ENCODE data around the gene TSPAN2. TPM values are rescaled to one million over a fixed set of nuclear protein-coding genes. Genes with fewer than 3 reads are reported as not detected.

The TSPAN2 gene
- total and polyA plus RNA-seq, 9 of the 15 experiments (the other 6 are each of a cell fraction or from before 2014, with no cell fraction given) = not detected

DNA sequence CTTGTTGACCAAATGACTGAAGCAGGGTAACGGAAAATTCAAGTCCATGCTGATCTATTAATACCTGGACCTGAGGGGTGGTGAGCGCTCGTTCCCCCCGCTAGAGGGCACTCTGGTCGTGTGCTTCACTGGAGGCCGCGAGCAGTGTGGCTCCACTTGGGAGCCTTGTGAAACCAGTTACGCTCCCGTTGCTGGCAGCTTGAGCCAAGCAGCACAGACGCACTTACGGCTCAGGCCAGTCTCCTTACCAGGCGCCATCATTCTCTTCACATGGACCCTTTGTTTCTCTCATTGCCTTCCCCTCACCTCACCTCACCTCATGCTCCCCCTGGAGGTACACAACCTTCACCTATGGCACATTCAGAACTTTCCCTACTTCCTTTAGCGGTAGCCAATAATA lies 49.7 kb upstream of the TSPAN2 start (continued):
- TF ChIP-seq NRF1 (conservative IDR thresholded peaks at IDR 0.05 in 1 of 2, IDR thresholded peaks at IDR 0.05 in 1 of 2) = no peak
- TF ChIP-seq CBX1 (IDR thresholded peaks at IDR 0.05; ENCODE audit: low read depth) = no peak
- TF ChIP-seq, protein P1, sequence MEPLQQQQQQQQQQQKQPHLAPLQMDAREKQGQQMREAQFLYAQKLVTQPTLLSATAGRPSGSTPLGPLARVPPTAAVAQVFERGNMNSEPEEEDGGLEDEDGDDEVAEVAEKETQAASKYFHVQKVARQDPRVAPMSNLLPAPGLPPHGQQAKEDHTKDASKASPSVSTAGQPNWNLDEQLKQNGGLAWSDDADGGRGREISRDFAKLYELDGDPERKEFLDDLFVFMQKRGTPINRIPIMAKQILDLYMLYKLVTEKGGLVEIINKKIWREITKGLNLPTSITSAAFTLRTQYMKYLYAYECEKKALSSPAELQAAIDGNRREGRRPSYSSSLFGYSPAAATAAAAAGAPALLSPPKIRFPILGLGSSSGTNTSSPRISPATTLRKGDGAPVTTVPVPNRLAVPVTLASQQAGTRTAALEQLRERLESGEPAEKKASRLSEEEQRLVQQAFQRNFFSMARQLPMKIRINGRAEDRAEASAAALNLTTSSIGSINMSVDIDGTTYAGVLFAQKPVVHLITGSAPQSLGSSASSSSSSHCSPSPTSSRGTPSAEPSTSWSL (CRISPR knock-in tag; IDR thresholded peaks at IDR 0.05; ENCODE audit: borderline replicate concordance) = no peak
- TF ChIP-seq, protein P2, sequence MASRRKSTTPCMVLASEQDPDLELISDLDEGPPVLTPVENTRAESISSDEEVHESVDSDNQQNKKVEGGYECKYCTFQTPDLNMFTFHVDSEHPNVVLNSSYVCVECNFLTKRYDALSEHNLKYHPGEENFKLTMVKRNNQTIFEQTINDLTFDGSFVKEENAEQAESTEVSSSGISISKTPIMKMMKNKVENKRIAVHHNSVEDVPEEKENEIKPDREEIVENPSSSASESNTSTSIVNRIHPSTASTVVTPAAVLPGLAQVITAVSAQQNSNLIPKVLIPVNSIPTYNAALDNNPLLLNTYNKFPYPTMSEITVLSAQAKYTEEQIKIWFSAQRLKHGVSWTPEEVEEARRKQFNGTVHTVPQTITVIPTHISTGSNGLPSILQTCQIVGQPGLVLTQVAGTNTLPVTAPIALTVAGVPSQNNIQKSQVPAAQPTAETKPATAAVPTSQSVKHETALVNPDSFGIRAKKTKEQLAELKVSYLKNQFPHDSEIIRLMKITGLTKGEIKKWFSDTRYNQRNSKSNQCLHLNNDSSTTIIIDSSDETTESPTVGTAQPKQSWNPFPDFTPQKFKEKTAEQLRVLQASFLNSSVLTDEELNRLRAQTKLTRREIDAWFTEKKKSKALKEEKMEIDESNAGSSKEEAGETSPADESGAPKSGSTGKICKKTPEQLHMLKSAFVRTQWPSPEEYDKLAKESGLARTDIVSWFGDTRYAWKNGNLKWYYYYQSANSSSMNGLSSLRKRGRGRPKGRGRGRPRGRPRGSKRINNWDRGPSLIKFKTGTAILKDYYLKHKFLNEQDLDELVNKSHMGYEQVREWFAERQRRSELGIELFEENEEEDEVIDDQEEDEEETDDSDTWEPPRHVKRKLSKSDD (conservative IDR thresholded peaks at IDR 0.05; ENCODE audit: low read length) = 0 out of 2 replicates have a peak, but pooled peaks have one; percentile 54
- no peak for TF ChIP-seq MAX (CRISPR knock-in tag; IDR thresholded peaks at IDR 0.05)
- no peak for TF ChIP-seq NFE2 (IDR thresholded peaks at IDR 0.05; ENCODE audit: low read depth)
- TF ChIP-seq, protein P3, sequence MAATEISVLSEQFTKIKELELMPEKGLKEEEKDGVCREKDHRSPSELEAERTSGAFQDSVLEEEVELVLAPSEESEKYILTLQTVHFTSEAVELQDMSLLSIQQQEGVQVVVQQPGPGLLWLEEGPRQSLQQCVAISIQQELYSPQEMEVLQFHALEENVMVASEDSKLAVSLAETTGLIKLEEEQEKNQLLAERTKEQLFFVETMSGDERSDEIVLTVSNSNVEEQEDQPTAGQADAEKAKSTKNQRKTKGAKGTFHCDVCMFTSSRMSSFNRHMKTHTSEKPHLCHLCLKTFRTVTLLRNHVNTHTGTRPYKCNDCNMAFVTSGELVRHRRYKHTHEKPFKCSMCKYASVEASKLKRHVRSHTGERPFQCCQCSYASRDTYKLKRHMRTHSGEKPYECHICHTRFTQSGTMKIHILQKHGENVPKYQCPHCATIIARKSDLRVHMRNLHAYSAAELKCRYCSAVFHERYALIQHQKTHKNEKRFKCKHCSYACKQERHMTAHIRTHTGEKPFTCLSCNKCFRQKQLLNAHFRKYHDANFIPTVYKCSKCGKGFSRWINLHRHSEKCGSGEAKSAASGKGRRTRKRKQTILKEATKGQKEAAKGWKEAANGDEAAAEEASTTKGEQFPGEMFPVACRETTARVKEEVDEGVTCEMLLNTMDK (IDR thresholded peaks at IDR 0.05; ENCODE audit: borderline replicate concordance, insufficient read depth, low read depth, low read length, poor library complexity, severe bottlenecking) = peak; percentile 65
- TF ChIP-seq RB1 (IDR thresholded peaks at IDR 0.05; ENCODE audit: low read depth) = peak; percentile 66
- TF ChIP-seq RBM34 (IDR thresholded peaks at IDR 0.05; ENCODE audit: borderline replicate concordance, insufficient read depth, low read length) = no peak
- no peak for TF ChIP-seq THRB (CRISPR knock-in tag; conservative IDR thresholded peaks at IDR 0.05)
- no peak for TF ChIP-seq ZC3H8 (IDR thresholded peaks at IDR 0.05)
- TF ChIP-seq ZNF354B (CRISPR knock-in tag; IDR thresholded peaks at IDR 0.05) = no peak
- TF ChIP-seq CEBPB (tag; IDR thresholded peaks at IDR 0.05) = no peak
- peak; percentile 62; the same call in 1 of the 2 replicates for TF ChIP-seq STAG1 (CRISPR knock-in tag; IDR thresholded peaks at IDR 0.05; ENCODE audit: borderline replicate concordance)
- TF ChIP-seq ARID2 (IDR thresholded peaks at IDR 0.05) = peak; percentile 50; the same call in 1 of the 2 replicates
- TF ChIP-seq RBM15 (IDR thresholded peaks at IDR 0.05; ENCODE audit: insufficient read depth, low read length) = no peak
- no peak for TF ChIP-seq BDP1 (IDR thresholded peaks at IDR 0.05; ENCODE audit: insufficient read depth, insufficient read length)
- no peak for TF ChIP-seq U2AF2 (optimal IDR thresholded peaks at IDR 0.05; ENCODE audit: low read depth, low read length)
- TF ChIP-seq TAF7 (tag; IDR thresholded peaks at IDR 0.05) = no peak
- no peak for TF ChIP-seq TEAD4 (IDR thresholded peaks at IDR 0.05; ENCODE audit: low read length)
- no peak for TF ChIP-seq TEAD4 (CRISPR knock-in tag; IDR thresholded peaks at IDR 0.05; ENCODE audit: borderline replicate concordance)
- no peak for TF ChIP-seq MCM3 (IDR thresholded peaks at IDR 0.05)
- 0 out of 2 replicates have a peak, but pooled peaks have one; percentile 43 for TF ChIP-seq XRCC5 (IDR thresholded peaks at IDR 0.05; ENCODE audit: low read depth, low read length)

Data from K562 (cell line).